Thyroid gland (tissue), 4 donors: ENCODE data around the gene FOXO6.

Source experiments
- CTCF ChIP-seq, 6 experiments: fragments of 200-600 bp in 3 of 6; fragments of 450-650 bp in 3 of 6; sonication (generic) in 3 of 6; IDR thresholded peaks; one replicate each; pipeline ENCODE4 v1.5.1; 2016 to 2019; ENCODE audit warnings: antibody characterized with exemption in 6 of 6, mild to moderate bottlenecking in 2 of 6, inconsistent platforms in 1 of 6, moderate library complexity in 1 of 6
- POLR2A ChIP-seq, 2 donors: fragments of 450-650 bp; IDR thresholded peaks; one replicate each; pipeline ENCODE4 v1.6.1; 2017; ENCODE audit warnings: antibody characterized with exemption in 2 of 2, mild to moderate bottlenecking in 2 of 2, moderate library complexity in 1 of 2

GRCh38 chr1:41344708-41345159, 16.5 kb upstream of the FOXO6 start:
- no peak for TF ChIP-seq CTCF (IDR thresholded peaks at IDR 0.05)
- no peak for TF ChIP-seq POLR2A (IDR thresholded peaks at IDR 0.05)
